ENCODE measurements around the gene IL17RB. TPM values are rescaled to one million over a fixed set of nuclear protein-coding genes. Genes with fewer than 3 reads are reported as not detected.

IL17RB gene
- total and polyA plus RNA-seq, 2 of the 8 experiments (the other 6 are each of a cell fraction or from before 2014, with no cell fraction given), result 7.0 to 24.6 TPM

GRCh38 chr3:53891497-53892285 is 45.3 kb downstream of the IL17RB start, which contains the start of gene SELENOK (continued):
- TF ChIP-seq USF2 (IDR thresholded peaks at IDR 0.05; ENCODE audit: low read length) (no peak), GABPA (IDR thresholded peaks at IDR 0.05; ENCODE audit: borderline replicate concordance, insufficient read depth, low read length) (peak; percentile 94), SIN3A (conservative IDR thresholded peaks at IDR 0.05 in 1 of 2, IDR thresholded peaks at IDR 0.05 in 1 of 2; ENCODE audit: low read depth in 1 of 2, low read length in 2 of 2) (peak in 1 of 2 experiments; percentile 84; a peak in 2 of 4 replicates), CBX5 (IDR thresholded peaks at IDR 0.05; ENCODE audit: low read depth, low read length) (no peak), POU5F1 (IDR thresholded peaks at IDR 0.05; ENCODE audit: low read depth, low read length) (no peak), JUND (IDR thresholded peaks at IDR 0.05; ENCODE audit: low read length) (no peak), KDM5A (IDR thresholded peaks at IDR 0.05; ENCODE audit: low read length) (no peak; the same call in 1 of the 2 replicates), CTBP2 (IDR thresholded peaks at IDR 0.05; ENCODE audit: borderline replicate concordance, insufficient read depth, insufficient read length, low read length) (no peak), BCL11A (IDR thresholded peaks at IDR 0.05; ENCODE audit: low read depth in 2 of 2, low read length in 2 of 2) (no peak), TCF12 (IDR thresholded peaks at IDR 0.05; ENCODE audit: low read depth, low read length) (no peak), PHF8 (conservative IDR thresholded peaks at IDR 0.05; ENCODE audit: low read depth, low read length) (peak; percentile 90), TAF7 (optimal IDR thresholded peaks at IDR 0.05; ENCODE audit: borderline replicate concordance, low read depth, low read length) (peak; percentile 41), SAP30 (IDR thresholded peaks at IDR 0.05; ENCODE audit: insufficient read depth, insufficient replicate concordance, low read length) (no peak), TBP (IDR thresholded peaks at IDR 0.05; ENCODE audit: low read depth, low read length) (peak; percentile 83), ASH2L (IDR thresholded peaks at IDR 0.05; ENCODE audit: low read length) (peak; percentile 93), CHD2 (IDR thresholded peaks at IDR 0.05; ENCODE audit: low read length) (no peak), TEAD4 (IDR thresholded peaks at IDR 0.05; ENCODE audit: low read depth, low read length) (no peak), EGR1 (IDR thresholded peaks at IDR 0.05; ENCODE audit: borderline replicate concordance, low read depth, low read length) (no peak), TAF1 (IDR thresholded peaks at IDR 0.05; ENCODE audit: low read depth, low read length) (peak; percentile 89), CTCF (IDR thresholded peaks at IDR 0.05; ENCODE audit: control extremely low read depth in 1 of 3, insufficient read depth in 1 of 3, low read depth in 1 of 3, low read length in 3 of 3) (no peak), BRCA1 (IDR thresholded peaks at IDR 0.05; ENCODE audit: low read depth, low read length) (no peak)
